Neuronal stem cell (in vitro differentiated cells): Measurements from ENCODE around the gene CTDP1.

Source experiments
- DNase-seq: peaks from one replicate; pipeline ENCODE4 v3.0.0-alpha.2; 2013; ENCODE audit warnings: low spot score
- H2AFZ ChIP-seq: one replicate; pipeline ENCODE4 v1.6.1; 2013; ENCODE audit warnings: mild to moderate bottlenecking, low read length, inconsistent platforms
- H2AK5ac ChIP-seq: 2 replicates; pipeline ENCODE4 v1.6.1; 2013; ENCODE audit warnings: low read depth, mild to moderate bottlenecking, inconsistent platforms, low read length, moderate library complexity, mixed read lengths
- H2BK120ac ChIP-seq: 2 replicates; pipeline ENCODE4 v1.6.1; 2013; ENCODE audit warnings: low read depth, mild to moderate bottlenecking, inconsistent platforms, low read length, moderate library complexity, mixed read lengths
- H2BK12ac ChIP-seq: one replicate; pipeline ENCODE4 v1.6.1; 2013; ENCODE audit warnings: low read length, inconsistent platforms
- H2BK15ac ChIP-seq: 2 replicates; pipeline ENCODE4 v1.6.1; 2013; ENCODE audit warnings: mild to moderate bottlenecking, low read length, inconsistent platforms, mixed read lengths
- H2BK5ac ChIP-seq: one replicate; pipeline ENCODE4 v1.6.1; 2013; ENCODE audit warnings: inconsistent platforms, mild to moderate bottlenecking, low read length, moderate library complexity
- H3K14ac ChIP-seq: one replicate; pipeline ENCODE4 v1.6.1; 2013; ENCODE audit warnings: low read length, inconsistent platforms
- H3K18ac ChIP-seq: 2 replicates; pipeline ENCODE4 v1.6.1; 2013; ENCODE audit warnings: low read length, inconsistent platforms
- H3K23ac ChIP-seq: 2 replicates; pipeline ENCODE4 v1.6.1; 2013; ENCODE audit warnings: low read depth, mild to moderate bottlenecking, mixed read lengths, low read length, inconsistent platforms; ENCODE audit not compliant: poor library complexity
- H3K27ac ChIP-seq: replicated peaks from 3 replicates; pipeline ENCODE4 v1.5.1; 2013; ENCODE audit warnings: low read length, inconsistent platforms
- H3K27me3 ChIP-seq, 3 experiments: 2 replicates each; pipeline ENCODE4 v1.6.1; 2013; ENCODE audit warnings: low read length in 3 of 3, mild to moderate bottlenecking in 2 of 3, inconsistent platforms in 1 of 3, low read depth in 1 of 3, mixed read lengths in 1 of 3, moderate library complexity in 1 of 3; ENCODE audit not compliant: control insufficient read depth in 3 of 3, insufficient read depth in 3 of 3
- H3K36me3 ChIP-seq, 2 donors: replicated peaks in 1 of 2; 2 replicates each; pipeline ENCODE4 v1.6.1; 2013; ENCODE audit warnings: low read length in 2 of 2; ENCODE audit not compliant: control insufficient read depth in 2 of 2, insufficient read depth in 2 of 2
- H3K4ac ChIP-seq: 2 replicates; pipeline ENCODE4 v1.6.1; 2013; ENCODE audit warnings: inconsistent platforms, mild to moderate bottlenecking, low read length, moderate library complexity
- H3K4me1 ChIP-seq, 2 donors: 1 replicate in 1 of 2; 2 replicates in 1 of 2; pipeline ENCODE4 v1.6.1; 2013; ENCODE audit warnings: low read length in 2 of 2, low read depth in 1 of 2; ENCODE audit not compliant: control insufficient read depth in 2 of 2, insufficient read depth in 1 of 2
- H3K4me2 ChIP-seq: one replicate; pipeline ENCODE4 v1.6.1; 2013; ENCODE audit warnings: mild to moderate bottlenecking, low read length, inconsistent platforms; ENCODE audit not compliant: insufficient read depth, poor library complexity, severe bottlenecking
- H3K4me3 ChIP-seq, 2 donors: 2 replicates each; pipeline ENCODE4 v1.5.1; 2013; ENCODE audit warnings: low read length in 2 of 2, mild to moderate bottlenecking in 2 of 2, inconsistent platforms in 1 of 2, moderate library complexity in 1 of 2
- H3K79me1 ChIP-seq: one replicate; pipeline ENCODE4 v1.6.1; 2013; ENCODE audit warnings: low read depth, mild to moderate bottlenecking, inconsistent platforms, low read length, moderate library complexity
- H3K9ac ChIP-seq: one replicate; pipeline ENCODE4 v1.6.1; 2013; ENCODE audit warnings: mild to moderate bottlenecking, low read depth, low read length, inconsistent platforms; ENCODE audit not compliant: poor library complexity
- H3K9me3 ChIP-seq, 2 donors: replicated peaks in 1 of 2; 2 replicates each; pipeline versions ENCODE3 to v1.6.1; 2013; ENCODE audit warnings: low read length in 2 of 2, mild to moderate bottlenecking in 2 of 2, inconsistent platforms in 1 of 2, low read depth in 1 of 2, mixed read lengths in 1 of 2, moderate library complexity in 1 of 2; ENCODE audit not compliant: control insufficient read depth in 2 of 2, insufficient read depth in 1 of 2
- H4K8ac ChIP-seq: one replicate; pipeline ENCODE4 v1.6.1; 2013; ENCODE audit warnings: low read depth, mild to moderate bottlenecking, inconsistent platforms, low read length, moderate library complexity
- H4K91ac ChIP-seq: one replicate; pipeline ENCODE4 v1.6.1; 2013; ENCODE audit warnings: low read length, low read depth, mild to moderate bottlenecking, inconsistent platforms; ENCODE audit not compliant: poor library complexity
- WGBS, 2 donors: extraction: QIAGEN DNeasy Blood & Tissue Kit; methylation state at CpG; one replicate each; pipeline ENCODE4 v1.1.7; 2013; ENCODE audit warnings: missing lambda C conversion rate in 2 of 2, mixed read lengths in 1 of 2; ENCODE audit not compliant: insufficient read length in 2 of 2, insufficient replicate concordance in 1 of 2; ENCODE audit errors: extremely low coverage in 2 of 2; 5-methylcytosine and 5-hydroxymethylcytosine counted together

Gene CTDP1

DNA sequence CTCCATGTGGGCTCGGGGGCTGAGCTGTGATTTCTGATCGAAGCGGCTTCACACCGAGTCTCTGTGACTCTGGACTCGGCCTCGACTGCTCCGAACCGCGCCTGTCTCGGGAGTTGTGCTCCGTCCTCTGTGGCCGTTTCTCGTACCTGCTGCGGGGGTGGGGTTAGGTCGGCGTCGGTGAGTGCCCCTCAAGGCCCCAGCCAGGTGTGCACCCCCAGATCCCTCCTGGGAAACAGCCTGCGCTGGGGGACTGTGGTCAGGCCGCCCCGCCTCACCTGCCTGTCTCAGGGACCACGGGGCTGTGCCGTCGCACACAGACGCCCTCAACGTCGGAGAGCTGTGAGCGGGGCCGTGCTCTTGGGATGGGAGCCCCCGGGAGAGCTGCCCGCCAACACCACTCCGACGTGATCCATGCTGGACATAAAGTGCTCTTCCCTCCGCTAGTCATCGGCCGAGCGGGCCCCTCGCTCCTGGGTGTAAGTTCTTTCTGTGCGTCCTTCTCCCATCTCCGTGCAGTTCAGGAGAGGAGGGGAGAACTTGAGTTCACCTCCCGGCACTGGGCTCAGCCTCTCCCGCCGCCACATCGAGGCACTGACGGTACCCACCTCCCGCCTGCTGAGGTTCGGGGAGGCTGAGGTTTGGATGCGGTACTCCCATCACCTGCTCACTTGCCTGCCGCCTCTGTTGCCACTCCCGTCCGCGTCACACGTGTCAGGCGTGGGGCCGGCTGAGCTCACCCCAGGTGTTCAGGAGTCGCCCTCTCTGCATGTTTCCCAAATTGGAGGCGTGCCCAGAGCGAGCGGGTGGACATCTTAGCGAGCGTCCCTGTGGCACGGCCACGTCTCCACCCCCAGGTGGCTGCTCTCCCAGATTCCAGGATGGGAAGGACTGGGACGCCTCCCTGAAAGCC is 55.7 kb downstream of the CTDP1 start:
- H3K4me1 ChIP-seq, result no peaks in the 10 kb centered on the region
- H3K9me3 ChIP-seq, result peaks cover 28 to 56% of the 10 kb centered on the region in 2 donors
- H4K8ac ChIP-seq, result no peak overlapping the region
- H3K27ac ChIP-seq, result no peak overlapping the region
- H2BK12ac ChIP-seq, result no peak overlapping the region
- no peaks in the 10 kb centered on the region for H3K79me1 ChIP-seq
- no peak overlapping the region for H2AK5ac ChIP-seq
- DNase-seq, result no peak
- no peak overlapping the region for H2BK120ac ChIP-seq
- no peak overlapping the region for H3K4me3 ChIP-seq
- peaks cover 37 to 90% of the 10 kb centered on the region in 2 donors for H3K36me3 ChIP-seq
- H3K27me3 ChIP-seq, result no peaks in the 10 kb centered on the region
- H3K23ac ChIP-seq, result no peak overlapping the region
- H3K4ac ChIP-seq, result no peak overlapping the region
- no peak overlapping the region for H2BK15ac ChIP-seq
- H4K91ac ChIP-seq, result no peak overlapping the region
- no peak overlapping the region for H3K4me2 ChIP-seq
- no peak overlapping the region for H3K9ac ChIP-seq
- H2AFZ ChIP-seq, result no peak overlapping the region
- H3K18ac ChIP-seq, result no peak overlapping the region
- no peak overlapping the region for H3K14ac ChIP-seq
- no CpG with 5 or more reads among the region's 63 CpGs for WGBS, 2 donors
- no peak overlapping the region for H2BK5ac ChIP-seq

DNA sequence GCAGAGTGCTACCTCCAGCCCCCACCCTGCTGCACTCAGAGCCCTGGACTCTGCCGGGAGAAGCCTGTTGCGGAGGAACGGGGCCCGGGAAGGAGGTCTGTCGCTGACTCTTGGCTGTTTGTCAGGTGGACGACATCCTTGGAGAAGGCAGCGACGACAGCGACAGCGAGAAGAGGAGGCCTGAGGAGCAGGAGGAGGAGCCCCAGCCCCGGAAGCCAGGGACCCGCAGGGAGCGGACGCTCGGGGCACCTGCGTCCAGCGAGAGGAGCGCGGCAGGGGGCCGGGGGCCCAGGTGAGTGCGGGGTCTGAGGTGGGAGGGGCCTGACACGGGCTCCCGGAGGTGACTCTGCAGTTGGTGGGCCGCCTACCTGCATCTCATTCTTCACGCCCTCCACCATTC is 56.6 kb downstream of the CTDP1 start:
- peaks cover 29 to 90% of the 10 kb centered on the region in 2 donors for H3K36me3 ChIP-seq
- no peak overlapping the region for H2AFZ ChIP-seq
- H4K8ac ChIP-seq, result no peak overlapping the region
- no peak overlapping the region for H3K4me2 ChIP-seq
- no peak overlapping the region for H2BK120ac ChIP-seq
- no peak overlapping the region for H3K18ac ChIP-seq
- no peaks in the 10 kb centered on the region for H3K79me1 ChIP-seq
- no peak overlapping the region for H2AK5ac ChIP-seq
- H2BK5ac ChIP-seq, result no peak overlapping the region
- H3K27me3 ChIP-seq, result no peaks in the 10 kb centered on the region
- H3K27ac ChIP-seq, result no peak overlapping the region
- WGBS, 2 donors, result no CpG with 5 or more reads among the region's 25 CpGs
- no peak overlapping the region for H3K23ac ChIP-seq
- H2BK12ac ChIP-seq, result no peak overlapping the region
- no peak overlapping the region for H3K9ac ChIP-seq
- H3K14ac ChIP-seq, result no peak overlapping the region
- no peak overlapping the region for H2BK15ac ChIP-seq
- H3K4ac ChIP-seq, result no peak overlapping the region
- peaks cover 20 to 47% of the 10 kb centered on the region in 2 donors for H3K9me3 ChIP-seq
- no peaks in the 10 kb centered on the region for H3K4me1 ChIP-seq
- no peak for DNase-seq
- H4K91ac ChIP-seq, result no peak overlapping the region
- no peak overlapping the region for H3K4me3 ChIP-seq

- no peak overlapping the region for H4K91ac ChIP-seq
- no peak overlapping the region for H3K27ac ChIP-seq
- H2BK15ac ChIP-seq, result no peak overlapping the region
- no peak for DNase-seq
- no peak overlapping the region for H3K23ac ChIP-seq
- no peak overlapping the region for H3K9ac ChIP-seq
- H3K36me3 ChIP-seq, result peaks cover 27 to 90% of the 10 kb centered on the region in 2 donors
- peak overlapping the region; percentile 58 for H3K14ac ChIP-seq
- no CpG with 5 or more reads among the region's 24 CpGs for WGBS, 2 donors
- no peaks in the 10 kb centered on the region for H3K4me1 ChIP-seq
- H2BK120ac ChIP-seq, result no peak overlapping the region
- H2BK12ac ChIP-seq, result no peak overlapping the region
- H4K8ac ChIP-seq, result no peak overlapping the region
- no peak overlapping the region for H2BK5ac ChIP-seq
- no peak overlapping the region for H3K18ac ChIP-seq
- no peak overlapping the region for H2AK5ac ChIP-seq
- no peak overlapping the region for H2AFZ ChIP-seq
- H3K79me1 ChIP-seq, result no peaks in the 10 kb centered on the region
- H3K27me3 ChIP-seq, result no peaks in the 10 kb centered on the region
- peaks cover 15 to 40% of the 10 kb centered on the region in 2 donors for H3K9me3 ChIP-seq
- no peak overlapping the region for H3K4me3 ChIP-seq
- no peak overlapping the region for H3K4me2 ChIP-seq
- no peak overlapping the region for H3K4ac ChIP-seq
These were observed 57.2 kb downstream of the CTDP1 start for GRCh38 chr18:79736846-79737245.

DNA sequence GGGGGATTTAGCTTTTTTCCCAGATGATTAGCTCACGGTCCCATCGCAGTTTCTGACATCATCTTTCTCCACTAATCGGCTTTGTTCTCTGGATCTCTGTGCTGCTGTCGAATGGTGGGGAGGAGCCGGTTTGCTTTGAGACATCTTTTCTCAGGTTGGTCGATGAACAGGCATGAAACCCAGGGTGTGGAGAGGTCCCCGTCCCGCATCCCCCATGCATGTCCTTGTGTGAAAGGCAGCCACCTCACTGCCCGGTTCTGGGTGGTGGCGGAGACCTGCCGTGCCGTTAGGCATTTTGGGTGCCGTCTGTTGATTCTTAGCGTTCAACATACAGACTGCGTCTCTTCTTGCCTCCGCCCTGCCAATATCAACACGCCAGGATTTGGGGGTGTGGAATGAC is 57.8 kb downstream of the CTDP1 start:
- H3K36me3 ChIP-seq, result peaks cover 26 to 91% of the 10 kb centered on the region in 2 donors

More for the DNA sequence above, 57.8 kb downstream of the CTDP1 start:
- H3K23ac ChIP-seq, result no peak overlapping the region
- no peak overlapping the region for H3K14ac ChIP-seq
- no CpG with 5 or more reads among the region's 17 CpGs for WGBS, 2 donors
- H3K79me1 ChIP-seq, result no peaks in the 10 kb centered on the region
- no peak overlapping the region for H2BK5ac ChIP-seq
- H4K91ac ChIP-seq, result no peak overlapping the region
- H2BK15ac ChIP-seq, result no peak overlapping the region
- no peak overlapping the region for H3K4ac ChIP-seq
- no peak overlapping the region for H3K27ac ChIP-seq
- no peak overlapping the region for H2BK120ac ChIP-seq
- no peaks in the 10 kb centered on the region for H3K27me3 ChIP-seq
- H3K4me3 ChIP-seq, result no peak overlapping the region
- H3K18ac ChIP-seq, result no peak overlapping the region
- no peak for DNase-seq
- no peak overlapping the region for H4K8ac ChIP-seq
- no peak overlapping the region for H2AK5ac ChIP-seq
- no peak overlapping the region for H2AFZ ChIP-seq
- H3K9ac ChIP-seq, result no peak overlapping the region
- no peak overlapping the region for H3K4me2 ChIP-seq
- H3K4me1 ChIP-seq, result no peaks in the 10 kb centered on the region
- peaks cover 12 to 35% of the 10 kb centered on the region in 2 donors for H3K9me3 ChIP-seq
- no peak overlapping the region for H2BK12ac ChIP-seq
